AML-193 (cell line): Measurements from ENCODE around the gene PSAP.

Source experiments
- DNase-seq, 2 experiments: peaks; one replicate each; lab custom pipeline; 2025; lab: John Stamatoyannopoulos, UW

Gene PSAP

DNA sequence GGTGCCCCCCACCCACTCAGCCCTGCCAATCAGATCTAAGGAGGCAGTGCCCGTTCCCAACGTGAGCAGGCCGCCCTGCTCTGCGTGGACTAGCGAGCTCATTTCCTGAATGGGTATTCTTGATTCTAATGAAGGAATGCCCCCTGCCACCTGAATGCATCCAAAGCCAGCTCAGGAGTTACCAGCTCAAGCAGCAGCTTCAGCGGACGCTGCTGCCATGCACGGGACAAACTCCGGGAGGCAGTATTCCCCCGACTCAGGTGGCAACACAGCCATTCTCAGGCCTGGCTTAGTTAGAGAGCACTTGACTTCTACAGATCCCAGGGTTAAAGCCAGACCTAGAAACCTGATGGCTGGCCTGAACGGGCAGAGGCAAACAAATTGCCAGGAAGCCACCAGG is 25.8 kb downstream of the PSAP start:
- DNase-seq, result no peak

DNA sequence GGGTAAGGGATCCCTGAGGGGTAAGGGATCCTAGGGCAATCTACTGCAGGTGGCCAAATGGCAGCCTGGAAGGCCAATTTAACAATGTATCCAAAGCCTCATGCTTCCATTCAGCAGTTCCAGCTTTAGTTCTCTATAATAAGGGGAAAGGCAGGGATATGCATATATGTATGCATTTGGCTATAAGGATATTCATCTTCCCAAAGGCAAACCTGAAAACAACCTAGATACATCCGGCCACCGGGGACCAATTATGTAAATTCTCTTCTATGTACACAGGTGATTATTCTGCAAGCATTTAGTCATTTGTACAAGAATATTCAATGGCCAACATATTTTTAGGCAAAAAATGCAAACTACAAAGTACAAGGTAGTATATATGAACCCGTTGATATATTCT is 26.7 kb downstream of the PSAP start:
- DNase-seq, result no peak

DNA sequence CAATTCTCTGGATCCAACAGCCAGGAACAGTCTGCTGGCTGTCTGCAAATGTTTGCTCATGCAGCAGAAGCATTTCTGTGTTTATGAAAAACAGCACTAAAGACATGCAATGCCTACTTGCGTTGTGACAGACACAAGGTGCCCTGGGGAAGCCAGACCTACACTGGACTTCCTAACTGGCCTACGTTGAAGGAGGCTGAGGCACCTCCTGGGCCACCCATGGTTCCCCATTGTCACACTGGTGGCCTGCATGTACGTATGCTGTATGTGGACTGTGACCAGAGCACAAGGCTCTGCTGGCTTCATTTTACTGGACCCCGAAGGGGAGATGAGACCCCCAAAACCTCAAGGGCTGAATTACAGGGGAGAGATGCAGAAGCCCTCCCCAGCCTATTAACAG is 27.7 kb downstream of the PSAP start:
- no peak for DNase-seq

DNA sequence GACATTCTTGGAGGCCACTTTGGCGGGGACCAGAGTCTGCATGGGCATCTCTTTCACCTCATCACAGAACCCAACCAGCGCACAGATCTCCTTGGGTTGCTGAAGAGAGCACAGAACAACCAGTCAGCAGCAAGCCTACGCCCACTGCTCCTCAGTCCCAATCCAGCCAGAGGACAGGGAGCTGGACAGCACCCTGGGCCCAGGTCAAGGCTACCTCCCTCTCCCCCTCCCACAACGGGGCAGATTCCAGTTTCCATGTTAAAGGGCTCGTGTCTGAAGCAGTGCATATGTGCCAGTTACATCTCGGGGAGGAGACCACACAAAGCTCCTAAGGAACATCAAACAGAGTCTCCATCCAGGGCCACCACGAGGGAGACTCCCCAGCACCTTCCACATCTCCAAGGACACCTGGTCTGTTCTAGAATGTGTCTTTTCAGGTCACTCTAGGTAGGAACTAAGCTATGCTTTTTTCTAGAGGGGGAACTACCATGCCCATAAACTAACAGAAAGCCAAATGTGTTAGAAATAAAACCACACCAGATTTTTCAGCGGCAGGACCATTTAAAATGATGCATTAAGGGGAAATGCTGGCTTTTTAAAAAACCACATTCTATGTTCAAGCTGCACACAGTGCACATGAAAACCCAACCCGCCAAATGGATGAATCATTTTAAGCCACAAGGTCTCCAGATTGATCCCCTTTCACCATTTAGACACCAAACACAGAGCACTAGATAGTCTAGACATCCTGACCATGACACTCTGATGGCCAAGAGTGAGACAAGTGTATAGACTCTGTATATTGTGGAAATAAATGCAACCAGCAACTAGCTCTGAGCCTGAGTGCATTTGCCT is 28.9 kb downstream of the PSAP start:
- no peak for DNase-seq

DNA sequence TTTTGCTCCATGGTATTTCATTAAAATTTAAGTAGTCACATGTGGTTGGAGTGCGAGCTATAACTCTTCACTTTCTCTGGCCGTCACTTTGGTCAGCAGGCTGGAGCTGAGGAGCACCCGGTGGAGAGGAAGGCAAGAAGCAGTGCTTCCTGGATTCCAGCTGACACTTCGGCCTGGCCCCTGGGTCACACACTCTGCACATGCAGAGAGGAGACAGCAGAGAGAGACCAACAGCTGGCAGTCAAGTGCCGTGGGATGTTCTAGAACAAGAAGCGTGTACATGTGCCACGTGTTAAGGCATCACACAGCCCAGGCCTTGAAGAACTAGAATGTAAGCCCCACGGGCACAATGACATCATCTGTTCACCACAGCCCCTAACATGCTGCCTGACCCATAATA is 30.1 kb downstream of the PSAP start:
- DNase-seq, result no peak

DNA sequence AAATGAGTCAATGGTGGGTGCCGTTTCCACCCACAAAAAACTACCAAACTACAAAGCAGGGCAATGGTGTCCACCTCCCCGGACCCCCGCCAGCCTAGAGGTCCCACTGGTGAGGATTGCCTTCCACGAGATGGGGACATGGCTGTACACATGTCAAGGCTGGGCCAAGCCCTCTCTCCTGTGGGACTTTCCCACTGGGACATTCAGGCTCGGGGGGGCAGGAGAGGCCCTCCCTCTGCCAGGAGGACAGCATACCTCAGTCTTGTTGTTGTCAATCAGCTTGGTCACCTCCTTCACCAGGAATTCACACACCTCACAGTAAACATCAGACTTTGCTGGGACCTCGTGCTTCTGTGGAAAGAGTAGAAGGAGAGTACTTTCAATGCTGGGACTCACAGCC is 31.1 kb downstream of the PSAP start:
- DNase-seq, result no peak

DNA sequence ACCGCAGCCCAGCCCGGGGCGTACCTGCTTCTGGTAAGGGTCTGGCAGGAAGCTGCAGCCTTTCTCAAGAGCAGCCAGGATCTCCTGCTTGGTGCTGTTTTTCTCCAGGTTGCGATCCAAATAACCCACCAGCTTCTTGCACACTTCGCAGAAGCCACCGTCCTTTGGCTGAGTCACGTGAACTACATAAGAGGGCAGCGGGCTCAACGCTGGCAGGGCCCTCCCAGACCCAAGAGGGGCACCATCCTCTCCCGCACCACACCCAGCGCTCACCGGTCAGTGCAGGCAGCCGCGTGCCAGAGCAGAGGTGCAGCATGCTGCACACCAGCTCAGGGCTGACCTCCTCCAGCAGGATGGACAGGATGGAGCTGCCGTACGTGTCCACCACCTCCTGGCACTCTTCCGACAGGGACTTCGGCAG is 31.6 kb downstream of the PSAP start:
- no peak for DNase-seq

DNA sequence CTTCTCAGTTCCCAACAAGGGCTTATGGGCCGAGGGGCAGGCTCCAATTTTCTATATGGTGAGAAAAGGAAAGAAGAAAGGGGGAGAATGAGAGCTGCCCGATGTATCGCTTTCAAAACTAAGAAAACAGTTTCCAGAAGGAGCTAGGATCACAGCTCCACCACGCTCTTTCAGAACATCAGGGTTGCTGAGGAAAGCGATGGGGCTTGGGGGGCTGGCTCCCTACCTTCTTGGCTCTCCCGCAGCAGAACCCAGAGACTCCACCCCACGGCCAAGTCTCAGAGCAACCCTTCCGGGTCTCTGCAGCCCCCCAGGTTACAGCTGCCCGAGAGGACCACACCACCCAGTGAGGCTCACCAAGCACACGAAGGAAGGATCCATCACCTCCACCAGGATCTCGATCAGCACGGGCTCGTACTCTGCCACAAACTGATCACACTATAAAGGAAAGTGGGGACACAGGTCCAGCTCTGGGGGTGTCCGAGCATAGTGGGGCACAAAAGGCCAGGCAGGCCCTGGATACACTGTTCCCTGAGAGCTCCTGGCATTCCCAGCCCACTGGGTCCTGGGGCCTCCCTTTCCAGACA is 32.3 kb downstream of the PSAP start:
- DNase-seq, result no peak

DNA sequence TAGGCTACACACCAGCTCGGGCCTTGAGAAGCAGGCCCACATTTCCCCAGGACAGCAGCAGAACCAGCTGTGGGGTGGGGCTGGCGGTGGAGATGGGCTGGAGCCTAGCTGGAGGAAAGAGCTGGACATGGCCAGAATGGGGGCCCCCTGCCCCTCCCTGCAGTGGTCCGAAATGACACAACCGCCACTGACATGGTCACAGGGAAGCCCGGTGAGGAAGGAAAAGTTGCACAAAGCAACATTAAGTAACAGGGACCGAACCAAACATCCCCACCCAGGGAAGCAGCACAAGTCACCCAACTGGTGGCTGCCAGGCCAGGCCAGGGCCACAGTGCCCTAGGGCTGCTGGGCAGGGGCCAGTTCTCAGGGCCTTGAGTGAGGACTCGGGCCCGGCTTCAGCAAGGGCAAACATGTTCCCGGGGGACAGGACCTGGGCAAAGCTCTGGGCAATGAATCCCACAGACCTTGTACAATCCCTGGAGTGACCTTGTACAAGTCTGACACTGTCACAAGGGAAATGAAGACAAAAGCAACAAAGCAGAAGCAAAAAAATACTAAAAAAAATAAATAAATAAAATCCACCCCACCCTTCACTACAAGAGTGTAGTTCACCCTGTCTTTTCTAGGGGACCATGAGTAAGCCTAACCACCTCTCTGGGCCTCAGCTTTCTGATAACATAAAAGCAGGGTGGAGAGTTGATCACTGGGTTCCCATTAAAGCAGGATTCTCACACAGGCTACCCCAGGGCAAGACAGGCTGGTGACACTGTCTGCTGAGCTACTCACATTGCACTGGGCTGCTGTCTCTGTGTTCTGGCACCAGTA is 33.0 kb downstream of the PSAP start:
- no peak for DNase-seq

DNA sequence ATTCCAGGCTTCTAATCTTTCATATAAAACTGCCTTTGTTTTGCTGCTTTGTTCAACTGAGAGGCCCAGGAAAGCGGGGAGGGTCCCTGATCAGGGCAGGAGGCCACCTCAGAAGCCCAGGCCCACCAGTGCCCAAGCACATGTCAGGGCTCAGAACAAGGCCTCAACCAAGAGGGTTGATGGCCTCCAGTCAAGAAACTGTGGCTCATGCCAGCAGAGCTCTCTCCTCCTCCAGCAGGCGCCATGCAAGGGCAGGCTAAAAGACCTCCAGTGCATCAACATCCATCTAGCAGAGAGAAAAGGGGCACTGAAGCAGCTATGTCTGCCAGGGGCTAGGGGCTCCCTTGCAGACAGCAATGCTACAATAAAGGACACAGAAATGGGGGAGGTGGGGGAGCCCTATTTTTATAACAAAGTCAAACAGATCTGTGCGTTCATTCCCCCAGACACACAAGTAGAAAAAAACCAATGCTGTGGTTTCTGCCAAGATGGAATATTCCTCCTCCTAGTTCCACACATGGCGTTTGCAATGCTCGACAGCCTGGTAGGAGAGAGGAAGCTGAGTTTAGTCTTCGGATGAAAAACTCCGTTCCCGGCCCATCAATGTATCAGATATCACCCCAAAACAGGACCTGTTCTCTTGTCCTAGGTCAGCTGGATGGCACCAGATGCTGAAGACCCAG is 34.0 kb downstream of the PSAP start:
- DNase-seq, result no peak

DNA sequence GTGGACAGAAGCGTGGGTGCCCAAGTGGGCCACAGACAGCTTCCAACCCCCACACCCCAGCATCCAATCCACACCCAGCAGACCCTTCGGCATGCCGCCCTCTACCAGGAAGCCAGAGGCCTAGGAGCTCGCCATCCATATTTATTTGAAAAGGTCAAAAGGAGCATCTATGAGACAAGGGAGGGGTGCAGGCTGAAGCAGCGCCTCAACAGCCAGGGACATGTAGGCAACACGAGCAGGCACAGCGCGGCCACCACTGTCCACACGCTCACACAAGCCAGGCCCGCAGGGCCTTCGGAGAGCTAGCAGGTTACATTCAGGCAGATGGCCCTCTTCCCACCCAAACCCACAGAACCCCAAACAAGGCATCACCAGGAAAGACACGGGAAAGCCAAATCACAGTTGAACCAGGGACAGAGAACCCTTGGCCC is 34.6 kb downstream of the PSAP start:
- no peak for DNase-seq

DNA sequence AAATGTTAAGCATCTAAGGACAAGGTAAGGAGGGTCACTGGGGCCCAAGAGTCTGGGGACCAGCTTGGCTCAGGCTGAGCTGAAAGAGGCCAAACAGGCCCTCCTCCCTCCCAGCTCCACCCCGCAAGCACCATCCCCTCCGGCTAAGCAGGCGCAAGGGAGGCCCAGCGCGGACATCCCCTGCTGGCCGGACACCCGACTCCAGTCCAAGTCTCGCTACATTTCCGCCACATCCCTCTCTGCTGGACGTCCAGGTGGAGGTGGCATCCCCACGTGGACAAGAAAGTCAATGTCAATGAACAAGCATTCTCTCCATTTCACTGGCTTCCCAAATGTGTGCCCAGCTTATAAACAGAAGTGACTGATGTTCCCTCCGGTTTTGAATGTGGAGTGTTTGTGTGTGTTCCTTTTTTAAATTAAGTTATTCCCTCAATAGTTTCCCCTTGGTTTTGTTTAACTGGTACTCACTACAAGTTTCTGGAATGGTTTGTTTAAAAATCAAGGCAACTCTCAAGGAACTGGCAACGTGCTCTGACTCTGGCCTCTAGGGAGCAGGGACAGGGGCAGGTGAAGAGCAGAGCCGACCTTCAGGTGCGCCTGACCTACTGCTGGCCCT is 35.4 kb downstream of the PSAP start:
- no peak for DNase-seq

DNA sequence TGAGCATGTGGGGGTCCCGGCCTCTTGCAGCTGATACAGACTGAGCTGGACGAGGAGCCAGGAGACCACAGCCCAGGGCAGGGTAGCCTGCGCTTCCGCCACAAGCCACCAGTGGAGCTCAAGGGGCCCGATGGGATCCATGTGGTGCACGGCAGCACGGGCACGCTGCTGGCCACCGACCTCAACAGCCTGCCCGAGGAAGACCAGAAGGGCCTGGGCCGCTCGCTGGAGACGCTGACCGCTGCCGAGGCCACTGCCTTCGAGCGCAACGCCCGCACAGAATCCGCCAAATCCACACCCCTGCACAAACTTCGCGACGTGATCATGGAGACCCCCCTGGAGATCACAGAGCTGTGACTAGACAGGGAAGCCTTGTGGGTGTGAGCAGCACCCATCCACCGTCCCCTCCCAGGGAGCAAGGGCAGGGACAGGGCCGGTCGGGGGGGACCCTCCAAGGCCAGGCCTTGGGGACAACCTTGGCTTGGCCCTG is 36.1 kb downstream of the PSAP start:
- DNase-seq, result no peak

DNA sequence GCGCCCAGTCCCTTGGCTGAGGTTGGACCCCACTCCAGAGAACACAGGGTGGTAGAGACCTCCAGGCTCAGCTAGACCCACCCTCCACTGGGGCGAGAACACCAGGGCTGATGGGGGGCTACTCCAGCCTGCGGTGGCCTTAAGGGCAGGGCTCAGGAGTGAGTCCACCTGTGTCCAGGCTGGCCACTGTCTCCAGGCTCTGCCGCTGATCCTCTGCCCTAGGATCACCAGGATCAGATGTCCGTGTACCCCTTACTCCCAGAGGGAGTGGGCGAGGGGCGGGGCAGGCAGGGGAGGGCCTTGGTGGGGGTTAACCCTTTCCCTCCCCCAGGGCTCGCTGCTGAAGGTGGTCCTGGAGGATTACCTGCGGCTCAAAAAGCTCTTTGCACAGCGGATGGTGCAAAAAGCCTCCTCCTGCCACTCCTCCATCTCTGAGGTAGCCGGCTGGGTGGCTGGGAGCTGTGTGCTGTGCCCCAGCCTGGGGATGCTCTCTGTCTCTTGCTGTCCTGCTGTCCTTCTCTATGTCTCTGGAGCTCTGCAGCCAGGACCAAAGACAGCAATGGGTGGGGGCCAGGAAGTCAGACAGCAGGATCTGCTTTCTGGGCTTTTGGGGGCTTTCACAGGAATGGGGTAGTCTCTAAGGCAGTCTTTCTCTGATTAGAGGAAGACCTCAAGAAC is 38.0 kb downstream of the PSAP start:
- no peak for DNase-seq

DNA sequence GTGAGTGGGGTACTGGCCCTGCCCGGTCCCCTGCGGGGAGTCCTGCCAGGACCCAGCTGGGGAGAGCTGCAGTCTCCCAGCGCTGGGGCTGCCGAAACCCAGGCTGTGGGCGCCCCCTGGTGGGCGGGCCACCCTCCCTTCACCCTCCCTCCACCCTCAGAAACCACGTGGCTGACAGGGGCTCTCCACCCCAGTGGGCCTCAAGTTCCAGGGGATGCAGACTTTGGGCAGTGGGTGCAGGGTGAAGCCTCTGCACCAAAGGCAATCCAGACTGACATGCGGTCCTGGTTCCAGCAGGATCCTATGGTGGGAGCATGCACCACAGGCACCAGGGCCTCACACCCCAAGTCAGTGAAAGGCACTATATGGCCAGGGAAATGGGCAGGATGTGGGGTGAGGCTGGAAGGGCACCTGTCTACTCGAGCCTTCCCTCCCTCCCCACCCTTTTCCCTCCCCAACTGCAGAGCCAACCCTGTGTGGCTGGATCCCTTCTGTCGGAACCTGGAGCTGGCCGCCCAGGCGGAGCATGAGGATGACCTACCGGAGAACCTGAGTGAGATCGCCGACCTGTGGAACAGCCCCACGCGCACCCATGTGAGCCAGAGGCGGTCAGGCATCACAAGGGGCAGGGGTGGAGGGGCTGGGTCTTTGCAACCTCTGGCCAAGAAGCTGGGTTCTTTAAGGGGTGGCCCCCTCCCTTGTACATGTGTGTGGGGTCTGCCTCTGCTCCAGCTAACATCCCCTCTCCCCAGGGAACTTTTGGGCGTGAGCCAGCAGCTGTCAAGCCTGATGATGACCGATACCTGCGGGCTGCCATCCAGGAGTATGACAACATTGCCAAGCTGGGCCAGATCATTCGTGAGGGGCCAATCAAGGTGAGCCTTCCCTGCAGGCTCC is 38.8 kb downstream of the PSAP start:
- DNase-seq, result peak; percentile 46 to 58

DNA sequence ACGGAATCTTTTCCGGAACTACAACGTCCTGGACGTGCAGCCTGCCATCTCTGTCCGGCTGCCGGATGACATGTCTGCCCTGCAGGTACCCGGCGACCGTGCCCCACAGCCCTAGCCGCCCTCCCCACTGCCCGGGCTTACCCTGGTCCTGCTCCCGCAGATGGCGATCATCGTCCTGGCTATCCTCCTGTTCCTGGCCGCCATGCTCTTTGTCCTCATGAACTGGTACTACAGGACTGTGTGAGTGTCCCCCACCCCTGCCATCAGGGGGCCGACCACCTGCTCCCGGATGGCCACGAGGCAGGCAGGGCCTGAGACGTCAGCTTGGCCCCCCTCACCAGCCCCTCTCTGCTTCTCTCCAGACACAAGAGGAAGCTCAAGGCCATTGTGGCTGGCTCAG is 39.7 kb downstream of the PSAP start:
- no peak for DNase-seq

DNA sequence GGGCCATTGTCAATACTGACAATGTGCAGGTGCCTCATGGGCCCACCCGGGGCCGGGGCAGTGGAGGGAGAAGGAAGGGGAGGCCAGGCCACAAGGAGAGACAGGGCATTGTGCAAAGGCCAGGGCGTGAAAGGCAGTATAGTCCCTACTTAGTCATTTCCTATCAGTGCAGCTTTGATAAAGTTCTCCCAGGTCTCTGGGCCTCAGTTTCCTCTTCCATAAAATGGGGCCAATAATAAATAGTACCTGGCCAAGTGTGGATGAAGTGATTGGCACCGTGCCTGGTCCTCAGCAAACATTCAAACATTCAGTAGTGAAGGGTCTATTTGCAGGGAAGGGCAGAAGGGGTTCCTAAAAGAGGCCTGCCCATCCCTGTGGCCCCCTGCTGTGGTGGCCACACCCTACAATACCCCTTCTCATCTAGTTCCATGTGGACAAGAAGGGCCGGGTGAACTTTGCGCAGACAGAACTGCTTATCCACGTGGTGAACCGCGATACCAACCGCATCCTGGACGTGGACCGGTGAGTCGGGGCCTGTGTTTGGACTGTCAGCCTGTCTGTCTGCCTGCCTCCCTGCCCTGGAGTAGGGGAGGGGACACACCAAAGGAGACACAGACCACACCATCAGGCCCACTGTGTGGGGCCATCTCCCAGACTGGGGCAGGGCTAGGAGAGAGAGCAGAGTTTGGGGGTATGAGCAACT is 40.9 kb downstream of the PSAP start:
- no peak for DNase-seq

DNA sequence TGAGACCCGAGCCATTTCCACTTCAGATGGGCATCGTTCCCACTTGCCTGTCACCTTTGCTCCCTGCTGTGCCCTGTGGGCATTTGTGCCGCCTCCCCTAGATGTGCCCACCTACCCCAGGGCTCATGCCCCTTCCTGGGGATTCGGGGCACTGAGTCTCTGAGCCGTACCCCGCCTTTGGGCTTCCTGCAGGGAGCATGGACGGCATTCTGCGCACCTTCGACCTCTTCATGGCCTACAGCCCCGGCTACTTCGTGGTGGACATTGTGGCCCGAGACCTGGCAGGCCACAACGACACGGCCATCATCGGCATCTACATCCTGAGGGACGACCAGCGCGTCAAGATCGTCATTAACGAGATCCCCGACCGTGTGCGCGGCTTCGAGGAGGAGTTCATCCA is 41.4 kb downstream of the PSAP start:
- DNase-seq, result no peak
